OCI-LY7 (cell line): ENCODE measurements around the gene PCA3. TPM values are rescaled to one million over a fixed set of nuclear protein-coding genes. Genes with fewer than 3 reads are reported as not detected.

Experiments used
- BruUV-seq: library from RNA; stranded (reverse); fragments of 400-500 nt; replicated peaks from 2 replicates; lab custom pipeline; 2021; lab: Mats Ljungman, UMichigan
- CTCF ChIA-PET: fragments of 300-600 bp; sonication (Branson Sonifier 250); formaldehyde crosslinking; loops from one replicate; lab custom pipeline; 2022; ENCODE audit warnings: antibody characterized with exemption; ENCODE audit not compliant: unreplicated experiment; lab: Charles Lee
- POLR2A ChIA-PET: fragments of 300-600 bp; sonication (Branson Sonifier 250); formaldehyde crosslinking; loops from one replicate; lab custom pipeline; 2022; ENCODE audit warnings: antibody characterized with exemption; lab: Charles Lee
- DNase-seq: peaks from one replicate; pipeline ENCODE4 v3.0.0-alpha.2; 2015; ENCODE audit warnings: low spot score
- H2AFZ ChIP-seq: fragments of 200-600 bp; sonication (generic), shearing (Covaris generic); 2 replicates; pipeline ENCODE4 v1.6.1; 2014; ENCODE audit warnings: mild to moderate bottlenecking, antibody characterized with exemption, low read length, moderate library complexity
- H3K27ac ChIP-seq: fragments of 200-600 bp; sonication (generic); 2 replicates; pipeline ENCODE4 v1.5.1; 2014; ENCODE audit warnings: mixed run types, low read depth, mild to moderate bottlenecking, moderate library complexity, low read length, inconsistent platforms; ENCODE audit not compliant: poor library complexity, severe bottlenecking
- H3K36me3 ChIP-seq: fragments of 200-600 bp; sonication (generic); 2 replicates; pipeline ENCODE4 v1.6.1; 2014; ENCODE audit warnings: mild to moderate bottlenecking, antibody characterized with exemption, low read length, moderate library complexity, mixed read lengths; ENCODE audit not compliant: insufficient read depth
- H3K4me1 ChIP-seq: fragments of 200-600 bp; sonication (generic); 2 replicates; pipeline ENCODE4 v1.5.1; 2014; ENCODE audit warnings: mild to moderate bottlenecking, low read length; ENCODE audit not compliant: insufficient read depth, poor library complexity, severe bottlenecking
- H3K4me2 ChIP-seq: fragments of 200-600 bp; sonication (generic); 2 replicates; pipeline ENCODE4 v1.6.1; 2014; ENCODE audit warnings: mild to moderate bottlenecking, low read length
- H3K4me3 ChIP-seq: fragments of 200-600 bp; sonication (generic); 2 replicates; pipeline ENCODE4 v1.5.1; 2014; ENCODE audit warnings: mild to moderate bottlenecking, low read depth, low read length; ENCODE audit not compliant: poor library complexity, severe bottlenecking
- H3K79me2 ChIP-seq: fragments of 200-600 bp; sonication (generic); 2 replicates; pipeline ENCODE4 v1.6.1; 2016; ENCODE audit warnings: low read depth, mild to moderate bottlenecking, low read length, moderate library complexity, mixed read lengths; ENCODE audit not compliant: insufficient read depth
- H3K9me2 ChIP-seq: fragments of 200-600 bp; sonication (generic); 2 replicates; pipeline ENCODE4 v1.6.1; 2016; ENCODE audit warnings: mild to moderate bottlenecking, low read length, mixed read lengths; ENCODE audit not compliant: insufficient read depth
- H3K9me3 ChIP-seq: fragments of 200-600 bp; sonication (generic); 2 replicates; pipeline ENCODE4 v1.6.1; 2014; ENCODE audit warnings: mild to moderate bottlenecking, mixed run types, low read length, mixed read lengths
- H4K20me1 ChIP-seq: fragments of 200-600 bp; sonication (generic); 2 replicates; pipeline ENCODE4 v1.6.1; 2014; ENCODE audit warnings: mild to moderate bottlenecking, antibody characterized with exemption, low read length, moderate library complexity, mixed read lengths; ENCODE audit not compliant: insufficient read depth
- EZH2phosphoT487 ChIP-seq: fragments of 200-600 bp; sonication (generic); IDR thresholded peaks from 2 replicates; pipeline ENCODE4 v1.6.1; 2018; ENCODE audit warnings: low read depth, borderline replicate concordance, mild to moderate bottlenecking, mixed run types, antibody characterized with exemption, low read length, moderate library complexity, mixed read lengths
- intact Hi-C: fragments of 100-400 bp; cut with micrococcal nuclease; formaldehyde crosslinking; loops from one replicate; pipeline ENCODE4 v1.10.0; 2022; ENCODE audit not compliant: unreplicated experiment
- total RNA-seq, 2 experiments: library from RNA; depleted of rRNA in 1 of 2; stranded (reverse); fragments of >200 nt in 1 of 2; shearing (Covaris generic) in 1 of 2; gene quantifications; 2 replicates each; pipeline ENCODE4 v1.2.3, GENCODE V29; 2014 to 2022
- TF ChIP-seq, protein P1 (sequence below): fragments of 200-600 bp; sonication (generic); conservative IDR thresholded peaks from 2 replicates; pipeline ENCODE4 v1.5.1; 2014; ENCODE audit warnings: mild to moderate bottlenecking, antibody characterized with exemption, low read length, moderate library complexity, mixed read lengths

PCA3 gene
- total RNA-seq, 2 experiments from 2014 or later, result not detected

DNA sequence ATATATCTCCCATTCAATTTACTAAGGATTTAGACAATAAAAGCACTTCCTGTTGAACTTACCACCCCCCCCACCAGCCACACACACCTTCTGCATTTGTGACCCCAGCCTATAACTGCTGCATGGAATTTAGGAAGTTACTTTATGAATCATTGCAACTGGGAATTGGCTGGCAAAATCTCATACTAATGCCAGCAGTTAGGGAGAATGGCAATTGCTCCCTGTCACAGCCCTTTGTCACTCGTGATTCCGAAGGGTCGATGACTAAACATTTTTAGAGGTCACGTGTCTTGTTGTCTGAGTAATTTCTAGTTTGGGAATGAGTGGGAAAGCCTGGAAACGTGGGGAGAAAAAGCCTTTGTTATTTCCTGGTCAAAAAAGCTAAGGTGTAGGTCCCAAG lies 46.6 kb upstream of the PCA3 start:
- H4K20me1 ChIP-seq, result no peaks in the 10 kb centered on the region
- H3K9me2 ChIP-seq, result no peaks in the 10 kb centered on the region
- DNase-seq, result no peak
- no peak overlapping the region for H3K4me3 ChIP-seq
- no peak overlapping the region for H2AFZ ChIP-seq
- TF ChIP-seq EZH2phosphoT487, result no peak
- TF ChIP-seq, protein P1, sequence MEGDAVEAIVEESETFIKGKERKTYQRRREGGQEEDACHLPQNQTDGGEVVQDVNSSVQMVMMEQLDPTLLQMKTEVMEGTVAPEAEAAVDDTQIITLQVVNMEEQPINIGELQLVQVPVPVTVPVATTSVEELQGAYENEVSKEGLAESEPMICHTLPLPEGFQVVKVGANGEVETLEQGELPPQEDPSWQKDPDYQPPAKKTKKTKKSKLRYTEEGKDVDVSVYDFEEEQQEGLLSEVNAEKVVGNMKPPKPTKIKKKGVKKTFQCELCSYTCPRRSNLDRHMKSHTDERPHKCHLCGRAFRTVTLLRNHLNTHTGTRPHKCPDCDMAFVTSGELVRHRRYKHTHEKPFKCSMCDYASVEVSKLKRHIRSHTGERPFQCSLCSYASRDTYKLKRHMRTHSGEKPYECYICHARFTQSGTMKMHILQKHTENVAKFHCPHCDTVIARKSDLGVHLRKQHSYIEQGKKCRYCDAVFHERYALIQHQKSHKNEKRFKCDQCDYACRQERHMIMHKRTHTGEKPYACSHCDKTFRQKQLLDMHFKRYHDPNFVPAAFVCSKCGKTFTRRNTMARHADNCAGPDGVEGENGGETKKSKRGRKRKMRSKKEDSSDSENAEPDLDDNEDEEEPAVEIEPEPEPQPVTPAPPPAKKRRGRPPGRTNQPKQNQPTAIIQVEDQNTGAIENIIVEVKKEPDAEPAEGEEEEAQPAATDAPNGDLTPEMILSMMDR, result no peak
- POLR2A ChIA-PET, result interaction anchor here (0.6 to 1.1 kb wide), 2 partner anchors 8 to 1305 kb away, joined by 3 read pairs; no protein-coding TSS in a partner anchor
- H3K27ac ChIP-seq, result no peak overlapping the region
- no peaks in the 10 kb centered on the region for H3K4me1 ChIP-seq
- no peaks in the 10 kb centered on the region for H3K79me2 ChIP-seq
- H3K9me3 ChIP-seq, result no peaks in the 10 kb centered on the region
- no TSS peak for BruUV-seq
- H3K4me2 ChIP-seq, result no peak overlapping the region
- H3K36me3 ChIP-seq, result no peaks in the 10 kb centered on the region
- CTCF ChIA-PET, result no interaction called here
- intact Hi-C loops, result no loop called here

DNA sequence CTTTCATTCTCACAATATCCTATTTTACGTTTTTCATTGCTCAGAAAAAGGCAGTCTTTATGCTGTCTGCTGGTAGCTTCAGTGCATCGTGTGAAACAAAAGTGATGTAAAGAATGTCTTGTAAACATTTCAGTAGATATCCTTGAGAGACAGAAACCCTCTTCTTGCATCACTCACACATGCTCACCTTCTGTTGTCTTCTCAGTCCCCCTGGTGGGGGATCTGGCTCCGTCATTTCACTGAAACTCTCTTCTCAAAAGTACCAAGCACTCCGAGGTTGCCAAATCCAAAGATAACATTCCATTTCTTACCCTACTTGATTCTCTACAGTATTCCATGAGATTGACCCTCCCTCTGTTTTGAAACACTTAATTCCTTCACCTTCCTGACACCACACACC lies 46.1 kb upstream of the PCA3 start:
- CTCF ChIA-PET, result no interaction called here
- Histone ChIP-seq H3K4me3 (no peak overlapping the region), H3K9me3 (no peaks in the 10 kb centered on the region), H3K9me2 (no peaks in the 10 kb centered on the region), H4K20me1 (no peaks in the 10 kb centered on the region), H2AFZ (no peak overlapping the region), H3K36me3 (no peaks in the 10 kb centered on the region), H3K27ac (no peak overlapping the region), H3K79me2 (no peaks in the 10 kb centered on the region), H3K4me2 (no peak overlapping the region), H3K4me1 (no peaks in the 10 kb centered on the region)
- POLR2A ChIA-PET, result interaction anchor here (0.7 to 1.1 kb wide), 2 partner anchors 8 to 334 kb away, joined by 3 read pairs; no protein-coding TSS in a partner anchor
- DNase-seq, result no peak
- BruUV-seq, result no TSS peak
- TF ChIP-seq, protein P1, result no peak
- TF ChIP-seq EZH2phosphoT487, result no peak
- intact Hi-C loops, result no loop called here

DNA sequence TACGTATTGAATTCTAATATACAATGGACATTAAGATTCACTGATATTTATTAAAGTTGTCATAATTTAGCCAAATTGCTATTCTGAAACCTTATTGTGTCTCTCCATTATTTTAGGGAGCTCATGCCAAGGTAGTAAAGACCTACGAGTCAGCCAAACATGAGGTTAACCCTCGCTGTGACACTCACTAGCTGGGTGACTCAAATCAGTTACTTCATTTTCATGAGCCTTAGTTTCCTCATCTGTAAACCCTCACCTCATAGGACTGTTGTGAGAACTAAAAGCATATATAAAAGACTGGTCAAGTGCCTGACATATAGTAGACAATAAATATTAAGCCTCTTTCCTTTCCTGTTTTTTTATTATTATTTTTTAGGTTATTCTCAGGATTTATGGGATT lies 44.0 kb upstream of the PCA3 start:
- POLR2A ChIA-PET, result interaction anchor here (0.9 kb wide), 1 partner anchor 70 kb away, joined by 3 read pairs; no protein-coding TSS in a partner anchor
- Histone ChIP-seq H2AFZ (no peak overlapping the region), H3K4me3 (no peak overlapping the region), H3K9me2 (no peaks in the 10 kb centered on the region), H3K4me2 (no peak overlapping the region), H3K79me2 (no peaks in the 10 kb centered on the region), H3K27ac (no peak overlapping the region), H3K36me3 (no peaks in the 10 kb centered on the region), H3K4me1 (no peaks in the 10 kb centered on the region), H4K20me1 (no peaks in the 10 kb centered on the region), H3K9me3 (no peaks in the 10 kb centered on the region)
- CTCF ChIA-PET, result interaction anchor here (0.6 kb wide), 1 partner anchor 220 kb away, joined by 3 read pairs; no protein-coding TSS in a partner anchor
- no peak for DNase-seq
- intact Hi-C loops, result no loop called here
- TF ChIP-seq EZH2phosphoT487, result no peak
- no TSS peak for BruUV-seq
